H1 (cell line): Measurements from ENCODE around the gene PCYT2. TPM values are rescaled to one million over a fixed set of nuclear protein-coding genes. Genes with fewer than 3 reads are reported as not detected.

Experiments
- ASH2L ChIP-seq: fragments of 200-600, 300-600 bp; sonication (generic); IDR thresholded peaks from one replicate; pipeline ENCODE4 v1.7.1; 2017; ENCODE audit warnings: low read length
- ATF2 ChIP-seq: IDR thresholded peaks from 2 replicates; pipeline ENCODE4 v1.6.1; 2012; ENCODE audit warnings: low read length, inconsistent platforms
- BACH1 ChIP-seq: IDR thresholded peaks from 2 replicates; pipeline ENCODE4 v1.6.1; 2012; ENCODE audit warnings: low read length, improper control_type of control experiment
- KDM5A ChIP-seq: fragments of 200-600 bp; IDR thresholded peaks from 2 replicates; pipeline ENCODE4 v1.7.1; 2012; ENCODE audit warnings: mild to moderate bottlenecking, low read length, inconsistent platforms, mixed read lengths
- SIN3A ChIP-seq, 2 experiments: IDR thresholded peaks in 1 of 2; conservative IDR thresholded peaks in 1 of 2; 2 replicates each; pipeline ENCODE4 v1.6.1; 2011 to 2012; ENCODE audit warnings: low read length in 2 of 2, improper control_type of control experiment in 1 of 2, low read depth in 1 of 2, mild to moderate bottlenecking in 1 of 2
- TAF7 ChIP-seq: optimal IDR thresholded peaks from 2 replicates; pipeline ENCODE3; 2011; ENCODE audit warnings: low read depth, mild to moderate bottlenecking, inconsistent platforms, low read length, moderate library complexity, borderline replicate concordance
- TBP ChIP-seq: IDR thresholded peaks from 2 replicates; pipeline ENCODE4 v1.6.1; 2011; ENCODE audit warnings: low read depth, low read length, improper control_type of control experiment
- TCF12 ChIP-seq: IDR thresholded peaks from 2 replicates; pipeline ENCODE4 v1.6.1; 2011; ENCODE audit warnings: low read depth, mild to moderate bottlenecking, low read length
- polyA plus RNA-seq, 7 experiments: library from polyadenylated mRNA; depleted of rRNA in 3 of 7; stranded (reverse) in 5 of 7; unstranded in 2 of 7; fragments of >200 nt in 5 of 7; fragments of 200-250 nt in 2 of 7; gene quantifications; 1 replicate in 5 of 7; 2 replicates in 1 of 7; 4 replicates in 1 of 7; pipeline versions ENCODE4 v1.2.1 to v1.2.3, GENCODE V29; 2011 to 2013; ENCODE audit warnings: missing spikeins in 2 of 7, mixed read lengths in 2 of 7
- total RNA-seq: library from RNA; stranded (reverse); fragmentation: NEBNext Ultra II Directional; extraction: Animal tissue kit (Norgen Biotek cat#: 25700); gene quantifications from 2 replicates; pipeline ENCODE4 v1.2.1, GENCODE V29; 2021

PCYT2 gene
- total and polyA plus RNA-seq, 2 of the 8 experiments (the other 6 are each of a cell fraction or from before 2014, with no cell fraction given) = 29.9 to 31.3 TPM

GRCh38 chr17:81905993-81906392 lies 5.2 kb downstream of the PCYT2 start (continued):
- no peak for TF ChIP-seq SIN3A (conservative IDR thresholded peaks at IDR 0.05 in 1 of 2, IDR thresholded peaks at IDR 0.05 in 1 of 2; ENCODE audit: low read depth in 1 of 2, low read length in 2 of 2)
- no peak for TF ChIP-seq ATF2
- TF ChIP-seq TBP = no peak
- no peak for TF ChIP-seq ASH2L
- no peak for TF ChIP-seq TCF12
- TF ChIP-seq TAF7 = no peak
- TF ChIP-seq BACH1 = no peak
- no peak for TF ChIP-seq KDM5A
